Muscle layer of duodenum (tissue), 2 donors: ENCODE results near the gene CAMK2B.

Source experiments
- H3K27ac ChIP-seq: one replicate; pipeline ENCODE4 v1.7.0; 2013; ENCODE audit warnings: mild to moderate bottlenecking, low read length
- H3K27me3 ChIP-seq: one replicate; pipeline ENCODE4 v1.7.0; 2013; ENCODE audit warnings: low read depth, mild to moderate bottlenecking, control low read depth, low read length
- H3K36me3 ChIP-seq, 2 donors: one replicate each; pipeline ENCODE4 v1.7.0; 2013; ENCODE audit warnings: low read length in 2 of 2, control low read depth in 1 of 2, mild to moderate bottlenecking in 1 of 2; ENCODE audit not compliant: insufficient read depth in 2 of 2, control insufficient read depth in 1 of 2
- H3K4me1 ChIP-seq, 2 donors: one replicate each; pipeline ENCODE4 v1.7.0; 2013; ENCODE audit warnings: low read length in 2 of 2, mild to moderate bottlenecking in 2 of 2, control low read depth in 1 of 2, moderate library complexity in 1 of 2; ENCODE audit not compliant: insufficient read depth in 2 of 2, control insufficient read depth in 1 of 2
- H3K4me3 ChIP-seq, 2 donors: one replicate each; pipeline ENCODE4 v1.7.0; 2013; ENCODE audit warnings: low read length in 2 of 2, low read depth in 1 of 2, mild to moderate bottlenecking in 1 of 2
- H3K9me3 ChIP-seq, 2 donors: one replicate each; pipeline ENCODE4 v1.7.0; 2013; ENCODE audit warnings: low read length in 2 of 2, control low read depth in 1 of 2, mild to moderate bottlenecking in 1 of 2; ENCODE audit not compliant: control insufficient read depth in 1 of 2
- donor health status: healthy.

CAMK2B gene

DNA sequence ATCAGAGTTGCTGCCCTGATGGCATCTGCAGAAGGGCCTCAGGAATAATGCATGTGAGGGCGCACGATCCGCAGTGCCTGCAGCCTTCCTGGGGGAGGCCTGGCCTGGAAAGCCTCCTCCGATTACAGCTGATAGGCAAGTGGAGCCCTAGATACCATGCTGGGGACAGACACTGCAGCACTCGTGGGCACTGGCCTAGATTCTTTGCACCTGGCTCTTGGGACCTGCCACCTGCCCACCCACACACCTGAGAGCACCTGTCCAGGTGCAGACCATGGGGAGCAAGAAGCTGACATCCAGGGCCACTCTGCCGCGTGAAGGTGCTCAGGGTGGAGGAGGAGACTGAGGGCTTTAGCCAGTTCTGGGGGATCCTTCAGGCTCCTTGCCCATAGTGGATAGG, 109.9 kb downstream of the CAMK2B start:
- no peak overlapping the region for H3K4me3 ChIP-seq
- H3K4me1 ChIP-seq: no peaks in the 10 kb centered on the region
- no peaks in the 10 kb centered on the region for H3K27me3 ChIP-seq
- H3K9me3 ChIP-seq: peaks cover 0 to 5% of the 10 kb centered on the region in 2 donors
- peaks cover 19 to 35% of the 10 kb centered on the region in 2 donors for H3K36me3 ChIP-seq
- H3K27ac ChIP-seq: no peak overlapping the region

DNA sequence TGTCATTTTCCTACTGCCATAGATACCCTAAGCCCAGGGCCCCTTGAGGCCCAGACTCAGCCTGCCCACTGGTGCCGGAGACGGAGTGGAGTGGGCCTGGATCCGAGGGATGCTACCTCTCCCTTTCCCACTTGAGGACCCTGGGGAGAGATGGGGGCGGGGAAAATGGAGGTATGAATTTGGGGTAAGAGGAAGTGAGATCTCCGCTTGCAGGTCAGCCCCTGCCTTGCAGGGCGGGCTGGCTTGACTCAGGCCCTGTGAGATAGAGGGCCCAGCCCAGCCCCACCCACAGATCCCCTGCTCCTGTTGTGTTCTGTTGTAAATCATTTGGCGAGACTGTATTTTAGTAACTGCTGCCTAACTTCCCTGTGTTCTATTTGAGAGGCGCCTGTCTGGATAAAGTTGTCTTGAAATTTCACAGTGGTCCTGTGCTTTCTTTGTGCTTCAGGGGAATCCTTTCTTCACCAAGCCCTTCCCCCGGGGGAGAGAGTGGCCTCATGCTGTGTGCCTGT, 111.5 kb downstream of the CAMK2B start:
- Histone ChIP-seq H3K27me3 (no peaks in the 10 kb centered on the region), H3K4me1 (no peaks in the 10 kb centered on the region), H3K27ac (no peak overlapping the region), H3K9me3 (peaks cover 0 to 4% of the 10 kb centered on the region in 2 donors), H3K4me3 (no peak overlapping the region), H3K36me3 (peaks cover 32 to 50% of the 10 kb centered on the region in 2 donors)

DNA sequence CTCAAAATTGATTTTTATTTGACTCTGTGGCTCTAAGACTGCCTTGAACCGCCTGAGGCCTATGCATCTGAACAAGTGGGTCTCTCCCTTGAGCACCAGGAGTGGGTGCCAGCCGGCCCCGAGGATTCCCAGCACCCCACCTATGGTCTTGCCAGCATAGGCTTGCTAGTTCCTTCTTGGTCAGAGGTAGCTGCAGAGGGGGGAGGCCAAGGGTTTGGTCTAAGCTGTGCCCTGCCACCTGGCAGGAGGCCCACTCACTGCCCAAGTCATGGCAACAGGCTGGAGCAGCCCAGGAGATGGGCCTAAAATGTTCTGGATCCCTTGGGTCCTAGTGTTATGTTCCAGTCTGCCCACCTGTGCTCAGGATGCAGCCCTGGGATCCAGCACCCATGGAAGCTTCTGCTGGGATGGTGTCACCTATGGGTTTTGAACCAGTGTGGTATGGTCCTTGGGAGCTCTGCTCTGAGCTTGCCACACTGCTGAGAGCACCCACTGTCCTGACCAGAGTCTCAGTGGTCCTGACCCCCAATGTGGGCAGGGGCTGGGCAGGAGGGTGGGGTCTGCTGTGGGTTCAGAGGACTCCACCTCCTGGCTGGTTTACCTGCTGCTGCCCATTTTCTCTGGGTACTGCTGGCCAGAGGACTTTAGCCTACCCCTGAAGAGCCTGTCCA, 112.1 kb downstream of the CAMK2B start:
- peaks cover 38 to 56% of the 10 kb centered on the region in 2 donors for H3K36me3 ChIP-seq
- H3K27me3 ChIP-seq: no peaks in the 10 kb centered on the region
- H3K9me3 ChIP-seq: no peaks in the 10 kb centered on the region
- no peak overlapping the region for H3K4me3 ChIP-seq
- no peaks in the 10 kb centered on the region for H3K4me1 ChIP-seq
- no peak overlapping the region for H3K27ac ChIP-seq

DNA sequence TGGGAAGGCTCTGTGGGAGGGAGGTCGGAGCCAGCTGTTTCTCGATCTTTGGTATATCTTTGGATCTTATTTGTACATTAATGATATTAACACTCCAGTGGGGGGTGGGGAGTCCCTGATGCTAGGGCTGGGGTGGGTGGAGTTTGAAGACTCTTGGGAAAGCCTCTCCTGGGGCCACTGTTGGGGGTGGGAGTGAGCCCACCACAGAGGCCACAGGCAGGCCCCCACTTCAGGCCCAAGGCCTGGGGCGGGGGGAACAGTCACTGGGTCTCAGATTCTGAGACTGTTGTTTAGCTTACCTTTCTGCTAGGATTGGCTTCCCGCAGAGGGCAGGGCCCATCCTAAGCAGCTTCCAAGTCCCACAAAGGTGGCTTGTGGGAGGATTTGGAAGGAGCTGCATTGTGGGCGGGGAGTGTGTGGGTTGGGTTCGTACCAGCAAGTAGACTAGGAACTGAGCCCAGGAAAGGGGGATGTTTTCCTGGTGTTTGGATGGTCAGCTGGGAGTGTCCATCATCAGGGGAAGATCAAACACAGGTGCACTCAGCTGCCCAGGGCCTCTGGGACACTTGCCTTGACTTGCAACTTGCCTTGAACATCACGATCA, 112.7 kb downstream of the CAMK2B start:
- Histone ChIP-seq H3K27me3 (no peaks in the 10 kb centered on the region), H3K36me3 (peaks cover 43 to 62% of the 10 kb centered on the region in 2 donors), H3K4me1 (no peaks in the 10 kb centered on the region), H3K4me3 (no peak overlapping the region), H3K9me3 (no peaks in the 10 kb centered on the region), H3K27ac (no peak overlapping the region)

DNA sequence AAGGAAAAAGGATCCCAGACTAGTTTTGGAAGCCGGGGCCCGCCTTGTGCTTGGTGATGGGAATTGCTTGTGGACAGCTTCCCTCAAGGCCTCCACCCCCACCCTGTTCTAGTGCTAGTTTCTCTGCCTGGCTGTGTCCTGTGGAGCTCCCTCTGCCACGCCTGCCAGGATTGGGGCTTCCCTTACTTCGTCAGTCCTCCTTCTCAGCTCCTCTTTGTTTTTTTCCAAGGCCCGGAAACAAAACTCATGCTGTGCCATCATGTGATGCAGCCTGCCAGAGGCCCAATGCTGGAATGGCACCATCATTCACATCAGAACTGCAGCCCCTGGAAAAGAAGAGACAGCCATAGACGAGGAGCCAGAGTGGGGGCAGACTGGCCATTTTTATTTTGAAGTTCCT, 113.4 kb downstream of the CAMK2B start:
- Histone ChIP-seq H3K27me3 (no peaks in the 10 kb centered on the region), H3K36me3 (peaks cover 48 to 69% of the 10 kb centered on the region in 2 donors), H3K4me3 (no peak overlapping the region), H3K4me1 (no peaks in the 10 kb centered on the region), H3K27ac (no peak overlapping the region), H3K9me3 (no peaks in the 10 kb centered on the region)

DNA sequence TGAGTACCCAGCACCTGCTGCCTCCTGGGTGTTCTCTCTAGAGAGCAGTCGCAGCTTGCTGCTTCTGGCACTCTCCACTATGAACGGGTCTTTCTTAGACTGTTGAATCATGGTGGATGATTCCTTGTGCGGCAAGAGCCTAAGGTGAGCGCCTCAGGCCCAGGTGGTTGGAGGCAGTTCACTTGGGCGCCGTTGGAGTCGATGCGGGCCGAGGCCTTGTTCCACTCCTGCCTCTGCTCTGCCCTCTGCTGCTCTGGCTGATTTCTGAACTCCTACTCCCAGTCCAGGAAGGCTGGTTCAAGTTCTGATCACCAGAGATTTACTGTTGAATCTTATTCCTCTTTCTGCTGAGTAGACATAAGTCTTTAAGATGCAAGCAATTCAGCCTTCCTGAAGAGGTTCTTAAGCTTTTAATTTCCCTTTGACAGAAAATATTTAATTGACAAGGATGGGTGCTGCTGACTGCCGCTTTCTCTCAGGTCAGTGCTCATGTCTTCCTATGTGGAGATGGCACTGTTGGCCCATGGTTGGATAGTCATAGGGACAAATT, 114.2 kb downstream of the CAMK2B start:
- H3K27me3 ChIP-seq: no peaks in the 10 kb centered on the region
- no peak overlapping the region for H3K4me3 ChIP-seq
- peaks cover 56 to 77% of the 10 kb centered on the region in 2 donors for H3K36me3 ChIP-seq
- H3K9me3 ChIP-seq: no peaks in the 10 kb centered on the region
- no peak overlapping the region for H3K27ac ChIP-seq
- no peaks in the 10 kb centered on the region for H3K4me1 ChIP-seq

DNA sequence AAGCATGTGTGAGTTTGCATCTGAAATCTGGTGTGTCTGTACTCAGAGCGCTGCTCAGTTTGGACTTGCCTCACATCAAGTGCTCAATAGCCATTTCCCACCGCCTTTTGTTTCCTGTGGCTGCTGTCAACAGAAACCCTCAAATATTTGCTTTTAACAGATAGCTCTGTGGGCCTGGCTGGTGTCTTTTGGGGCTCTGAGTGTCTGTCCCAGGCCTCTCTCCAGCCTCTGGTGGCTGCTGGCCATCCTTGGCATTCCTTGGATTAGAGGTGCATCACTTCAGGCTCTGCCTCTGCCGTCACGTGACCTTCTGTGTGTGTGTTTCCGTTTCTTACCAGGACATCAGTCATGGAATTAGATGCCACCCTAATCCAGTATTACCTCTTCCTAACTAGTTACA, 115.3 kb downstream of the CAMK2B start:
- H3K27me3 ChIP-seq: no peaks in the 10 kb centered on the region
- H3K36me3 ChIP-seq: peaks cover 65 to 86% of the 10 kb centered on the region in 2 donors
- no peak overlapping the region for H3K27ac ChIP-seq
- H3K4me3 ChIP-seq: no peak overlapping the region
- H3K9me3 ChIP-seq: no peaks in the 10 kb centered on the region
- no peaks in the 10 kb centered on the region for H3K4me1 ChIP-seq

DNA sequence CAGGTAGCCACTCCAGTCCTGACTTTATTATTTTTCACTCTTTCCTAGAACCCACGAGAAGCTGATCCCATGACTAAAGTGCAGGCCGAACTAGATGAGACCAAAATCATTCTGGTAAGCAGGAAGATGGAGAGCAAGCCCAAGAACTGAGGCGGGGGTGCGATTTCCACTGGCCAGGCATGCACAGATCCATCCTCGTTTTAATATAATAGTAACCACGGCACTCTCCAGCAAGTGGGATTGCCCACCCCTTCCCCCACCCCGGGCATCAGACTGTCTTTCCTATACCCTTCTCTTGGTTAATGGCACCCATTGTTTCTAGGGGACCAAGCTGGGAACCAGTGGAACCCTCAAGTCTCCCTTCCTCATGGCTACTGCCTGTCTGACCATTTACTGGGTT, 117.3 kb downstream of the CAMK2B start:
- Histone ChIP-seq H3K4me3 (no peak overlapping the region), H3K27me3 (no peaks in the 10 kb centered on the region), H3K4me1 (no peaks in the 10 kb centered on the region), H3K9me3 (no peaks in the 10 kb centered on the region), H3K36me3 (peaks cover 68 to 90% of the 10 kb centered on the region in 2 donors), H3K27ac (no peak overlapping the region)

DNA sequence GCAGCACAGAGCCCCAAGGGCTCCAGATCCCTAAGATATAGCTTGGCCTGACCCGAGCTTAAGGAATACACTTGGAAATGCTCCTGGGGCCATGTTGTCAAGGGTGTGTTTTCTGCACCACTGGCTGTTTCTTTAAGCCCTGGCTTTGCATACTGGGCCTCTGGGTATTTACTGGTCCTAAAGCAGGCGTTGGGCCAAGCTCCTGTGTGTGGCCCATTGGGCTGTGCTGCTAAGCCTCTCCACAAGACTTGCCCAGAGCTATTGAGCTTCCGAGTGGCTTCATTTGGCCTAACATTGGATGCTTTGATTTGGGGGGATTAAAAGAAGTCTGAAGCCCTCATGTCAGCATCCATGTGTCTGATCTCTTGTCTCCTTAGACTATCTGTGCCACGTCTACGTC, 119.4 kb downstream of the CAMK2B start:
- Histone ChIP-seq H3K4me1 (peaks cover 10 to 13% of the 10 kb centered on the region in 2 donors), H3K36me3 (peaks cover 54 to 69% of the 10 kb centered on the region in 2 donors), H3K27me3 (no peaks in the 10 kb centered on the region), H3K27ac (no peak overlapping the region), H3K9me3 (no peaks in the 10 kb centered on the region), H3K4me3 (no peak overlapping the region)

DNA sequence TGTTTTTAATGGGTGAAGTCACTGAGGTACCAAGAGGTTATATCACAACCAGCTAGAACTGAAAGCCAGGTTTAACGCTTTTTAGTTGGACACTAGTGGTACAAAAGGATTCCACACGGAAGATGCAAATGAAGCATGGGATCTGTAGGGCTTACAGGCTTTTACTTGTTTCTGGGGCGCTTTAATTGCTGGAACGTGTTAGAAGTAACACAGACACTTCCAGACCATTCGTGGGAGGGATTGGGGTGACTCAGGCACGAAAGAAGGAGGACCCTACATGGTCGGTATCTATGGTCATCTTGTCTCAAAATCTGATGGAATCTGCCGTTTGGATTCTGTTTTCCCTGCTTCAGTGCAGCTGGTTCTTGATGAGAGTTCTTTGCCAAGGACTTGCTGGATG, 123.6 kb downstream of the CAMK2B start:
- H3K9me3 ChIP-seq: no peaks in the 10 kb centered on the region
- peaks cover 18 to 30% of the 10 kb centered on the region in 2 donors for H3K36me3 ChIP-seq
- H3K27me3 ChIP-seq: no peaks in the 10 kb centered on the region
- no peak overlapping the region for H3K27ac ChIP-seq
- peaks cover 10 to 13% of the 10 kb centered on the region in 2 donors for H3K4me1 ChIP-seq
- H3K4me3 ChIP-seq: peak overlapping the region; percentile 60 to 92

DNA sequence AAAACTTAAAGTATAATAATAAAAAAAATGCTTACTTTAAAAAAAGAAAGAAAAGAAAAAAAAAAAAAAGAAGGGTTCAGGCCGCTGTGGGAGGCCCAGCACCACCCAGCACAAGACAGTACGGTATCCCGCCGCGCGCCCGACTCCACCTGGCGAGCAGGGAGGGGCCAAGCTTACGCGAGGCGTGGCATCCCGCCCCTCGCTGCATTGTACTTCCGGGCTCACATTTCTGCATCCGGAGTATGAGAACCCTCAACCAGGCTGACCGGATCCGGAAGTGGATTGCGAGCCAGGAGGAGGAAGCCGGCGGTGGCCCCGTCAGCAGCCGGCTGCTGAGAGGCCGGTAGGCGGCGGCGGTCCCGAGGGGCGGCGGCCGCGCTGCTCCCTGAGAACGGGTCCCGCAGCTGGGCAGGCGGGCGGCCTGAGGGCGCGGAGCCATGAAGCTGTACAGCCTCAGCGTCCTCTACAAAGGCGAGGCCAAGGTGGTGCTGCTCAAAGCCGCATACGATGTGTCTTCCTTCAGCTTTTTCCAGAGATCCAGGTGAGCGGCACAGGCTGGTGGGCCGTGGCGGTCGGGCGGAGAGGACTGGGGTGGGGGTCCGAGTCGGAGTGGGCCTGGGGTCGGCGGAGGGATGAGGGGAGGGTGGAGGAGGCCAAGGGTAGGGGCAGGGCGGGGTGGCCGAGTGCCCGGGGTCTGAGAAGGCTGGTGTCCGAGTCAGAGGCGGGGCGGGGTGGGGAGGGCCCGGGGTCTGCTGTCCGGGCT, 124.5 kb downstream of the CAMK2B start, which contains the start of gene YKT6:
YKT6 (plus strand) TSS at position 280 of the 763 bp plus-strand sequence; CDS start at position 438, 158 bp downstream.
- Histone ChIP-seq H3K36me3 (peaks cover 9 to 20% of the 10 kb centered on the region in 2 donors), H3K9me3 (no peaks in the 10 kb centered on the region), H3K27me3 (no peaks in the 10 kb centered on the region), H3K4me3 (peak within 1 kb of the TSS; percentile 60 to 92), H3K27ac (no peak within 1 kb of the TSS), H3K4me1 (peaks cover 10 to 13% of the 10 kb centered on the region in 2 donors)
